Epithelial cell of esophagus (primary cell): ENCODE data around the gene CSMD2.

Source experiments
- DNase-seq: peaks from one replicate; pipeline ENCODE4 v3.0.0; 2010; ENCODE audit warnings: low read depth
- H3K4me3 ChIP-seq: 2 replicates; pipeline ENCODE4 v1.5.1; 2011; ENCODE audit warnings: mild to moderate bottlenecking, low read length, control low read depth
- CTCF ChIP-seq: IDR thresholded peaks from 2 replicates; pipeline ENCODE4 v1.5.1; 2011; ENCODE audit warnings: low read depth, mild to moderate bottlenecking, low read length, control low read depth, inconsistent platforms; ENCODE audit not compliant: insufficient read depth; ENCODE audit errors: missing control alignments

CSMD2 gene

GRCh38 chr1:33667386-33668282 is 497.4 kb downstream of the CSMD2 start:
- H3K4me3 ChIP-seq: no peak overlapping the region
- no peak for TF ChIP-seq CTCF
- no peak for DNase-seq

- no peak for DNase-seq
- H3K4me3 ChIP-seq: no peak overlapping the region
- TF ChIP-seq CTCF: no peak
These were observed 498.4 kb downstream of the CSMD2 start for GRCh38 chr1:33666616-33667015.

- no peak for TF ChIP-seq CTCF
- H3K4me3 ChIP-seq: no peak overlapping the region
- no peak for DNase-seq
These were observed 503.1 kb downstream of the CSMD2 start for GRCh38 chr1:33661811-33662454.

GRCh38 chr1:33660956-33661355 is 504.1 kb downstream of the CSMD2 start:
- no peak for TF ChIP-seq CTCF
- H3K4me3 ChIP-seq: no peak overlapping the region
- DNase-seq: no peak

GRCh38 chr1:33660244-33660643 is 504.8 kb downstream of the CSMD2 start:
- no peak for DNase-seq
- TF ChIP-seq CTCF: no peak
- no peak overlapping the region for H3K4me3 ChIP-seq

- DNase-seq: no peak
- H3K4me3 ChIP-seq: no peak overlapping the region
- TF ChIP-seq CTCF: no peak
These were observed 505.4 kb downstream of the CSMD2 start for GRCh38 chr1:33659641-33660040.
